Measurements from ENCODE around the gene FDXR.

FDXR gene

DNA sequence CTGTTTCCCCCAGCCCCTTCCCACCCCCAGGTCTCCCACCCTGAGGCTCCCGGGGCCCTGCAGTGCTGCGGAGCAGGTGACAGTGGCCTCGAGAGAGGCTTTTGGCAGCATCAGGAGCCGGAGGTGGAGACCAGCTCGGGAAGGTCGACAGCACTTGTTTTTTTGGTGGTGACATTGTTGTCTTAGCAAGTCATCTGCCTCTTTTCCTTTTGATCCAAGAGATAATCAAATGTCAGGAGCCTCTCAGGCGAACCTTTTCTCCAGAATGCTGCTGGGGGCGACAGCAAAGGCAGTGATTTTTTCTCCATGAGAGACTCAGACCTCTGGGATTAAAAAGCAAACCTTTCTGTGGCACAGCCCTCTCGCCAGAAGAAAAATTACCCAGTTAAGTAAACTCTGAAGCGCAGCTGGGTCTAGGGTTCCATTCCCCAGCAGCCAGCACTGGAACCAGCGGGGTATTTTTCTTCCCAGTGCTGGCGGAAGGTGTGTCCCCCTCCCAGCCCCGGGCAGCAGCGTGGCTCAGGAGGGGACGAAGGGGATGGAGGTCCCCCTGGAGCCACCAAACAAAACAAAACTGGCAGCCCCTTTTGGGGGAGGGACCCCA lies 50.4 kb downstream of the FDXR start:
- no peak for DNase-seq (ENCODE audit: low read depth)
- TF ChIP-seq, protein P1, sequence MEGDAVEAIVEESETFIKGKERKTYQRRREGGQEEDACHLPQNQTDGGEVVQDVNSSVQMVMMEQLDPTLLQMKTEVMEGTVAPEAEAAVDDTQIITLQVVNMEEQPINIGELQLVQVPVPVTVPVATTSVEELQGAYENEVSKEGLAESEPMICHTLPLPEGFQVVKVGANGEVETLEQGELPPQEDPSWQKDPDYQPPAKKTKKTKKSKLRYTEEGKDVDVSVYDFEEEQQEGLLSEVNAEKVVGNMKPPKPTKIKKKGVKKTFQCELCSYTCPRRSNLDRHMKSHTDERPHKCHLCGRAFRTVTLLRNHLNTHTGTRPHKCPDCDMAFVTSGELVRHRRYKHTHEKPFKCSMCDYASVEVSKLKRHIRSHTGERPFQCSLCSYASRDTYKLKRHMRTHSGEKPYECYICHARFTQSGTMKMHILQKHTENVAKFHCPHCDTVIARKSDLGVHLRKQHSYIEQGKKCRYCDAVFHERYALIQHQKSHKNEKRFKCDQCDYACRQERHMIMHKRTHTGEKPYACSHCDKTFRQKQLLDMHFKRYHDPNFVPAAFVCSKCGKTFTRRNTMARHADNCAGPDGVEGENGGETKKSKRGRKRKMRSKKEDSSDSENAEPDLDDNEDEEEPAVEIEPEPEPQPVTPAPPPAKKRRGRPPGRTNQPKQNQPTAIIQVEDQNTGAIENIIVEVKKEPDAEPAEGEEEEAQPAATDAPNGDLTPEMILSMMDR (conservative IDR thresholded peaks at IDR 0.05; ENCODE audit: low read length) = no peak
- H3K4me3 ChIP-seq (ENCODE audit: low read length) = no peak overlapping the region

DNA sequence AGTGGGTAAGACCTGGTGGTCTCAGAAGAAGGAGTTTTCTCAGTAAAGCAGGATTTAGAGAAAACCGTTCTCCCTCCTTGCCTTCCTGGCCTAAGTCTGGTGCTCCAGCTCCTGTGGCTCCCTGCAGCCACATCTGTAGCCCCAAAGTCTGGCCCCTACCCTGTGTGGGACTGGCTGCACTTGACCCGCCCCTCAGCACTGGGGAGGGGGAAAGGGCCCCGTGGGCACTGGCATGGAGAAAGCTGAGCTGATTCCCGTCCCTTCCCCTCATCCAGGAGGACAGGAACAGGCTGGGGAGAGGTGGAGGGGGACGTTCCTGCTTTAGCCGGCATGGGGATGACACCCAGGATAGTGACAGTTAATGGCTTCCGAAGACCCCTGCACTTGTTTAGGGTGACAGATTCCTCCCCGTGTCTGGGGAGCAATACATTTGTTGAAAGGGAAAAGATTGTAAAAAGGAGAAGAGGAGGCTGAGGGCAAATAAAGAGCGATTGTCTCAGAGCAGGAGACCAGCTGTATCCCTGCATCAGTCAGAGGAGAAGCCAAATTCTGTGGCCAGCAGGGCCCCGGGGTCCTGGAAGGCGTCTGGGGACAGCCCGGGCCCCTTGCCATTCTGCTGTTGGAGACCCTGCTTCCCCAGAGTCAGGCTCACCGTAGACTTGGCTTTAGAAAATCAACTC lies 51.0 kb downstream of the FDXR start:
- no peak overlapping the region for H3K4me3 ChIP-seq (ENCODE audit: low read length)
- TF ChIP-seq, protein P1 (conservative IDR thresholded peaks at IDR 0.05; ENCODE audit: low read length) = no peak
- DNase-seq (ENCODE audit: low read depth) = no peak

- TF ChIP-seq, protein P1 (conservative IDR thresholded peaks at IDR 0.05; ENCODE audit: low read length) = no peak
- no peak for DNase-seq (ENCODE audit: low read depth)
- no peak overlapping the region for H3K4me3 ChIP-seq (ENCODE audit: low read length)
Measured at GRCh38 chr17:74819801-74820436, 52.9 kb downstream of the FDXR start.

GRCh38 chr17:74818291-74818938 lies 54.4 kb downstream of the FDXR start:
- no peak overlapping the region for H3K4me3 ChIP-seq (ENCODE audit: low read length)
- DNase-seq (ENCODE audit: low read depth) = no peak
- TF ChIP-seq, protein P1 (conservative IDR thresholded peaks at IDR 0.05; ENCODE audit: low read length) = no peak

GRCh38 chr17:74816905-74817620 lies 55.7 kb downstream of the FDXR start:
- no peak for DNase-seq (ENCODE audit: low read depth)
- H3K4me3 ChIP-seq (ENCODE audit: low read length) = no peak overlapping the region
- TF ChIP-seq, protein P1 (conservative IDR thresholded peaks at IDR 0.05; ENCODE audit: low read length) = no peak

DNA sequence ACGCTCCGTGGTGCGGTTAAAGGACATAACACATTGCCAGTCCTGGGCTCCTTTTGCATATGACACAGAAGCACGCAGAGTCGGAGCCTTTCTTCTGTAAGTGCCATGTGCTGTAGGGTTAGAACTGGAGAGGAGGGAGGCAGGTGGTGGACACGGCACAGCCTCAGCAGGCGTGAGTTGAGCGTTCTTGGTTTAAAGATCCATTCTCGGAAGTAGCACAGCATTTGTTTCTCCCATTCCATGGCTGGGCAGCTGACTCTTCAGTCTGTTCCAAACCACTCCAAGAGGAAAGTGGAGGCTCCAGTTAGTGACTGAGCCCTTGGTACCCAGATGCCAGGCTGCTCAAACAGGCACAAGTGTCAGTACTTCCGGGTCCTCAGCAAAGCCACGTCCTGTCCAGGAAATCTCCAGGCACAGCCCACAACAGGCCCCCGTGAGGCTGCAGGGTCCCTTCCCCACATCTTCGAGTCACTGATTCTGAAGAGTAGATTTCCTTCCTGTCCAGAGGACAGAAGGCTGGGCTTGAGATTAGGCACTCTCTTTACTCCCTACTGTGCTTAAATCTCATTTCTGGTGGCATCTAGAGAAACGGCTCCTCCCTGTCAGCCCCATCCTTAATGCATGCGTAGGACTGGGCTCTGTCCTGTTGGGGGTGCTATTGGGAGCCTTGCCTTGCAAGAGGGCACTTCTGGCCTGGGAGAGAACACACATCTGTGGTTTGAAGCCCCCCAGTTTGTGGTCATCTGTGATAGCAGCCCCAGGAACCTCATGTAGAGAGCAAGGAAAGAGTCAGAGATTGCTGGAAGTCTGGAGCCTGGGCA lies 57.0 kb downstream of the FDXR start:
- TF ChIP-seq, protein P1 (conservative IDR thresholded peaks at IDR 0.05; ENCODE audit: low read length) = no peak; the same call in 1 of the 2 replicates
- DNase-seq (ENCODE audit: low read depth) = no peak
- H3K4me3 ChIP-seq (ENCODE audit: low read length) = no peak overlapping the region

All from AG10803 (cell line).